Subcutaneous abdominal adipose tissue (tissue), 5 donors: ENCODE data around the gene FOXE1.

Experiments used
- H3K27ac ChIP-seq: one replicate; pipeline ENCODE4 v1.7.0; 2013; ENCODE audit warnings: low read depth, mild to moderate bottlenecking, inconsistent platforms, low read length, moderate library complexity
- H3K27me3 ChIP-seq, 5 donors: one replicate each; pipeline ENCODE4 v1.7.0; 2013; ENCODE audit warnings: low read length in 5 of 5, inconsistent platforms in 1 of 5; ENCODE audit not compliant: control insufficient read depth in 5 of 5, insufficient read depth in 4 of 5
- H3K36me3 ChIP-seq, 5 donors: one replicate each; pipeline ENCODE4 v1.7.0; 2013; ENCODE audit warnings: low read length in 5 of 5; ENCODE audit not compliant: control insufficient read depth in 5 of 5, insufficient read depth in 5 of 5
- H3K4me1 ChIP-seq, 5 donors: one replicate each; pipeline ENCODE4 v1.7.0; 2013; ENCODE audit warnings: low read length in 5 of 5, mild to moderate bottlenecking in 3 of 5, moderate library complexity in 1 of 5; ENCODE audit not compliant: control insufficient read depth in 5 of 5, insufficient read depth in 5 of 5
- H3K4me3 ChIP-seq, 5 donors: one replicate each; pipeline ENCODE4 v1.7.0; 2013; ENCODE audit warnings: low read length in 5 of 5, low read depth in 1 of 5
- H3K9ac ChIP-seq, 5 donors: one replicate each; pipeline ENCODE4 v1.7.0; 2013; ENCODE audit warnings: low read length in 5 of 5, mild to moderate bottlenecking in 4 of 5, moderate library complexity in 3 of 5
- H3K9me3 ChIP-seq, 5 donors: one replicate each; pipeline ENCODE4 v1.7.0; 2013; ENCODE audit warnings: low read length in 5 of 5; ENCODE audit not compliant: control insufficient read depth in 5 of 5
- donor health status: healthy.
- donor health status: healthy.
- donor health status: healthy.
- donor health status: healthy.
- donor health status: healthy.

Gene FOXE1

DNA sequence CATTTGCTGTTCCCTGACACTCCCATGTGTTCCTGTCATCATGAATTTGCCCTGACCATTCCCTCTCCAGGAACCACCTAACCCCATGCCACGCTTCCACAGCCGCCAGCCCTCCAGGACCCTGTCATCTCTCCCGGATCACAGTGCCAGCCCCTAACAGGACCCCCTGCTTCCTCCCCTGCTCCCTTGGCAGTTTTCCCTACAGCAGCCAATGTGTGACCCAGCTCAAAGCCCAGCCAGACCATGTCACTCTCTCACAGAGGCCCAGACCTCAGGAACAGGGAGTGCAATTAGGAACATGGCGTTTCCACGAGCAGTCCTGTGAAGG lies 8.1 kb downstream of the FOXE1 start:
- Histone ChIP-seq H3K9me3 (peaks cover 0 to 12% (median 5%) of the 10 kb centered on the region in 5 donors), H3K27ac (no peak overlapping the region), H3K4me1 (peaks cover 0 to 10% (median 7%) of the 10 kb centered on the region in 5 donors), H3K36me3 (no peaks in the 10 kb centered on the region), H3K9ac (no peak overlapping the region), H3K27me3 (peaks cover 38 to 61% (median 49%) of the 10 kb centered on the region in 5 donors), H3K4me3 (no peak overlapping the region)

DNA sequence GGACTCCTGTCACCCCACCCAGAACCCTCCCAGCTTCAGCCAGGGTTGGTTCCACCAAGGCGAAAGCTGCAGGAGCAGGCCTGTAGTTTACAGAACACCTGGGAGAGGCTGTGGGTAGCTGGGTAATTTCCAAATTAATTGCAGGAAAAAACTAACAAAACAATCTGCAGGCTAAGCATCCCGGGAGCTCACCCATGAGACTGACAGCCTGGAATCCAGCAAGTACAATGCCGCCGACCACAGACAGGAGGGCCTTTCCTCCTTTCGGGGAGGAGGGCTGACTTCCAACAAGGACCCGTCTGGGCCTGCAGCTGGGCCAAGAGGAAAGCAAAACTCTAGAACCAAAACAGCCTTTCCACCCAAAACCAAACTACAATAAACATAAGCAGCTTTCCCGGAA lies 10.3 kb downstream of the FOXE1 start:
- Histone ChIP-seq H3K4me3 (no peak overlapping the region), H3K9ac (no peak overlapping the region), H3K36me3 (no peaks in the 10 kb centered on the region), H3K27me3 (peaks cover 22 to 39% (median 27%) of the 10 kb centered on the region in 5 donors), H3K27ac (no peak overlapping the region), H3K9me3 (peaks cover 0 to 16% (median 6%) of the 10 kb centered on the region in 5 donors), H3K4me1 (peaks cover 0 to under 1% (median 0%) of the 10 kb centered on the region in 5 donors)

DNA sequence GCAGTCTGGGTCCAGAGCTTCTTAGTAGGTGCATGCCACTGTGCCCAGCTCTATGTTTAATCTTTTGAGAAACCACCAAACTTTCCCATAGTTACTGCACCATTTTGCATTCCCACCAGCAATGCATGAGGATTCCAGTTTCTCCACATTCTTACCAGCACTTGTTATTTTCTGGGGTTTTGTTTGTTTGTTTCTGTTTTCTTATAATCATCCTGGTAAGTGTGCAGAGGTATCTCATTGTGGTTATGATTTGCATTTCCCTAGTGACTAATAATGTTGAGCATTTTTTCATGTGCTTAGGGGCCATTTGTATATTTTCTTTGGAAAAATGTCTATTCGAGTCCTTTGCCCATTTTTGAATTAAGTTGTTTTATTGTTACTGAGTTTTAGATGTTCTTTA lies 11.4 kb downstream of the FOXE1 start:
- Histone ChIP-seq H3K4me3 (no peak overlapping the region), H3K36me3 (no peaks in the 10 kb centered on the region), H3K9ac (no peak overlapping the region), H3K9me3 (peaks cover 0 to 16% (median 6%) of the 10 kb centered on the region in 5 donors), H3K27me3 (peaks cover 15 to 30% (median 18%) of the 10 kb centered on the region in 5 donors), H3K27ac (no peak overlapping the region), H3K4me1 (no peaks in the 10 kb centered on the region)

DNA sequence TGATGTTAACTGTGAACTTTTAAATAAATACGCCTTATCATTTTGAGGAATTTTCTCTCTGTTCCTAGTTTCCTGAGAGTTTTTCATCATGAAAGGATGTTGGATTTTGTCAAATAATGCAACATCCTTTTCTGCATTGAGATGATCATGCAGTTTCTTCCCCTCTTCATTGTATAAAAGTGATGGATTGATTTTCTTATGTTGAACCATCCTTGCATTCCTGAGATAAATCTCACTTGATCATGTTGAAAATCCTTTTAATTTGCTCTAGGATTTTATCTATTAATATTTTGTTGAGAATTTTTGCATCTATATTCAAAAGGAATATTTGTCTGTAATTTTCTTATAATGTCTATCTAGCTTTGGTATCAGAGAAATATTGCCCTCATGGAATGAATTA lies 13.3 kb downstream of the FOXE1 start:
- Histone ChIP-seq H3K27ac (no peak overlapping the region), H3K9ac (no peak overlapping the region), H3K4me3 (no peak overlapping the region), H3K36me3 (no peaks in the 10 kb centered on the region), H3K9me3 (peaks cover 0 to 16% (median 6%) of the 10 kb centered on the region in 5 donors), H3K27me3 (peaks cover 0 to 12% (median under 1%) of the 10 kb centered on the region in 5 donors), H3K4me1 (no peaks in the 10 kb centered on the region)

DNA sequence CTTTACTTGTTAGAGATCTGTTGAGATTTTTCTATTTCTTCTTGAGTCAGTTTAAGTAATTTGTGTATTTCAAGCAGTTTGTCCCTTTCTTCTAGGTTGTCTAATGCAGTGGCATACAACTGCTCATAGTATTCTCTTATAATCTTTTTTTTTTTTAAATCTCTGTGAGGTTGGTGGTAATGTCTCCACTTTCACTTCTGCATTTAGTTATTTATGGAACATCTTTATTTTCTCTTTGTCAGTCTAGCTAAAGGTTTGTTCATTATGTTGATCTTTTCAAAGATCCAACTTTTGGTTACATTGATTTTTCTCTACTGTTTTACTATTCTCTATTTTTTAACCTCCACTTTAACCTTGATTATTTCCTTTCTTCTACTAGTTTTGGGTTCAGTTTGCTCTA lies 13.8 kb downstream of the FOXE1 start:
- H3K27me3 ChIP-seq = peaks cover 0 to 12% (median 0%) of the 10 kb centered on the region in 5 donors
- H3K4me1 ChIP-seq = no peaks in the 10 kb centered on the region
- H3K36me3 ChIP-seq = no peaks in the 10 kb centered on the region
- H3K9me3 ChIP-seq = peaks cover 0 to 16% (median 6%) of the 10 kb centered on the region in 5 donors
- H3K9ac ChIP-seq = no peak overlapping the region
- H3K27ac ChIP-seq = no peak overlapping the region
- H3K4me3 ChIP-seq = no peak overlapping the region

DNA sequence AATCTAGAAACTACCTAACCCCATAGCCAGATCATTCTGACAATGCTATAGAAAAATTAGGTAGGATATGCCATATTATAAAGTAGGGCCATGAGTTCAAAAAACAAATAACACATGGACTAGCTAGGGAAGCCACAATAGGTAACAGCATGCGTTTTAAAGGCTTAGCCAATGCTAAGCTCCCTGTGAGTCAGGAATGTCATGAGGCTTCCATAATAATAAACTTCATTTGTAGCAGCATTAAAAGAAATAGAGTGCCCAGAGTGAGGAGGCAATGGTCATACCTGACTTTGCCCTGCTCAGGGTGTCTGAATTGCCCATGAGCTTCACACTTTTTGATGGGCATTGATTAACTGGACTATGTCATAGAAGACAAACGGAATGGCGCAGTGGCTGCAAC lies 15.8 kb downstream of the FOXE1 start:
- H3K9ac ChIP-seq = no peak overlapping the region
- H3K4me3 ChIP-seq = no peak overlapping the region

DNA sequence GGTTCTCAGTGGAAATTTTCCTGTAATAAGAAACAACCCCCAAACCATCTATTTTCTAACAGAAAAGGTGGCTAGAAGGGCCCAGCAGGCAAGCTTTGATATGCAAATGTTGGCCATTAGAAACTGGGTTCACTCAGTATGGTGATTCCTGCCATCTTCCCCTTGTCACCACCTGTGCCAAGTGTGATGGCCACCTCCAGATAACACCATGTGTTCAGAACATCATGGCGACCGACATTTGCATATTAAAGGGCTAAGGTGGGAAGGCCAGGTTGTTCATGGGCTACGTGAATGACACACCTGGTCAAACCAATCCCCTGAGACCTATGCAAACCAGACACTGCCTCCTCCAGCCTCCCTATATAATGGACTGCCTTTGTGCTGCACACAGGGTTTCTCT lies 20.4 kb downstream of the FOXE1 start:
- Histone ChIP-seq H3K4me3 (no peak overlapping the region), H3K4me1 (peaks cover 9 to 19% (median 13%) of the 10 kb centered on the region in 5 donors), H3K36me3 (no peaks in the 10 kb centered on the region), H3K27ac (no peak overlapping the region), H3K9me3 (no peaks in the 10 kb centered on the region), H3K27me3 (no peaks in the 10 kb centered on the region), H3K9ac (no peak overlapping the region)

More for the DNA sequence above, 15.8 kb downstream of the FOXE1 start:
- H3K36me3 ChIP-seq = no peaks in the 10 kb centered on the region
- H3K27me3 ChIP-seq = no peaks in the 10 kb centered on the region
- H3K27ac ChIP-seq = no peak overlapping the region
- H3K4me1 ChIP-seq = no peaks in the 10 kb centered on the region
- peaks cover 0 to 16% (median 6%) of the 10 kb centered on the region in 5 donors for H3K9me3 ChIP-seq

DNA sequence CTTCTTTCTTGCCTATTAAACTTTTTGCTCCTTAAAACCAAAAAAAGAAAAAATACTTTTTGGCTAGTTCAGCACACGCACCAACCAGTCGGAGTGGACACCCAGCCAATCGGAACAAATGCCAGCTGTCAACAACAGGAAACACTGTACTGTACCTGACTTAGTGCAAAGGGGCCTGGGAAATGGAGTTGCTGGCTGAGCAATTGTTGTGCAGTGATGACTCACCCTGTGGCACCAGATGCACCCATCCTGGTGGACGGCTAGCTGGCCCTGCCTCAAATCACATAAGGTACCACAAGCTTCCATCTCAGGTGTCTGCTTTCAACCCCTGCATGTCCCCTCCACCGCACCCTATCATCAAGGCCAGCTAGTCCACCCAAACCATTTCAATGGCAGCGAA lies 20.9 kb downstream of the FOXE1 start:
- Histone ChIP-seq H3K36me3 (no peaks in the 10 kb centered on the region), H3K27me3 (no peaks in the 10 kb centered on the region), H3K9ac (no peak overlapping the region), H3K27ac (no peak overlapping the region), H3K4me1 (peaks cover 9 to 19% (median 13%) of the 10 kb centered on the region in 5 donors), H3K4me3 (no peak overlapping the region), H3K9me3 (no peaks in the 10 kb centered on the region)

DNA sequence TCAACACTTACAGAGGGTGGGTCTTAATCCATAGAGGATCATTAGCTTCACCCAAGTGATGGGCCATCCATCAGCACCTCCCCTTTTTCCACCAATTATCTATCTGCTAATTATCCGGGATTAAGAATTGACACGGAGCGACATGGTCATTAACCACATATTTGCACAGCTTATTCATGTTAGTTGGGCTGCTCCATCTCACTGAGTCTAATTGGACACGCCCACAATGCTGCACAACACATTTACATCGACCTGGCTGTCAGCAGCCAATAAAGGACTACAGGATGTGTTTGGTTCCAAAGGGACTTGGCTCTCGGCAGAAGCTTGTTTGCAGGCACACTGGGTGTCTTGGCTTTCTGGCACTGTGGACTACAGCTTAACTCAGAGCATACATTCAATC lies 21.6 kb downstream of the FOXE1 start:
- Histone ChIP-seq H3K27me3 (no peaks in the 10 kb centered on the region), H3K4me1 (peaks cover 9 to 19% (median 13%) of the 10 kb centered on the region in 5 donors), H3K9ac (no peak overlapping the region), H3K9me3 (no peaks in the 10 kb centered on the region), H3K4me3 (no peak overlapping the region), H3K27ac (no peak overlapping the region), H3K36me3 (no peaks in the 10 kb centered on the region)

DNA sequence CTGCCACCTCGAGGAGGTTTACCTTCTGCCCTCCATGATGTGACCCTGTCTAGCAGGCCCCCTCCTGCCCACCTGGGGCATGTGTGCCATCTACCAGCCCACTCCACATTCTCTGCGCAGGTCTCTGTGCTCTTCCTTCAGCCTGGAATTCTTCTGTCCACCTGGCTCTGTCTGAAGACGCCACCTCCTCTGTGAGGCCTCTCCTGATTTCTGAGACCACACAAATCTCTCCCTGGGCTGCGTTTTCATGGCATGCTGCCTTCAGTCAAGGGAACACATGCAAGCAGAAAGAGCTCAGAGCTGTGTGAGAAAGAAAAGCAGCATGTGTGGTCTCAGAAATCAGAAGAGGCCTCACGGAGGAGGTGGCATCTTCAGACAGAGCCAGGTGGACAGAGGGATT lies 22.1 kb downstream of the FOXE1 start:
- Histone ChIP-seq H3K9ac (no peak overlapping the region), H3K36me3 (no peaks in the 10 kb centered on the region), H3K9me3 (no peaks in the 10 kb centered on the region), H3K27ac (no peak overlapping the region), H3K4me1 (peaks cover 9 to 22% (median 14%) of the 10 kb centered on the region in 5 donors), H3K27me3 (no peaks in the 10 kb centered on the region), H3K4me3 (no peak overlapping the region)

DNA sequence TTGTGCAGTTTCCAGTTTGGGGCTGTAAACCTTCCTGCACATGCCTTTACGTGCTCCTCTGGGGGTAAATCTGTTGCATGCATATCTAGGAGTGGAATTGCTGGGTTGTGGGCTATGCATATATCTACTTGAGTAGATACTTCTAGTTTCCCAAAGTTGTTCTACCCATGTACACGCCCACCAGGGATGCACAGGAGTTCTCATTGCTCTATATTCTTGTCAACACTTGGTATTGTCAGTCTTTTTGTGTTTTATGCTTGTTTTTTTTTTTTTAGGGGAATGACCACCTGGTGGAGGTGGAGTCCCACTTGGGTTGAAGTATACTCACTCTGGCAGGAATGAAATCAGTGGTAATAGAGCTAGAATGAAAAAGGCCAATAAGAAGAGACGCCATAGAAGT lies 23.0 kb downstream of the FOXE1 start:
- Histone ChIP-seq H3K9me3 (no peaks in the 10 kb centered on the region), H3K9ac (no peak overlapping the region), H3K27ac (no peak overlapping the region), H3K36me3 (no peaks in the 10 kb centered on the region), H3K4me3 (no peak overlapping the region), H3K27me3 (no peaks in the 10 kb centered on the region), H3K4me1 (peaks cover 9 to 23% (median 18%) of the 10 kb centered on the region in 5 donors)
